Tibial artery (tissue), 4 donors: ENCODE measurements around the gene ARFGAP1.

Experiments
- DNase-seq, 2 donors: peaks; one replicate each; pipeline ENCODE4 v3.0.0-alpha.2; 2019
- H3K27ac ChIP-seq, 2 donors: fragments of 200-600 bp; sonication (generic) in 1 of 2; 1 replicate in 1 of 2; 2 replicates in 1 of 2; pipeline ENCODE4 v1.5.1; 2018 to 2019; ENCODE audit warnings: mild to moderate bottlenecking in 1 of 2
- H3K27me3 ChIP-seq, 2 donors: fragments of 200-600 bp; sonication (generic) in 1 of 2; one replicate each; pipeline versions ENCODE4 v1.5.1 to v1.6.0; 2016 to 2019
- H3K36me3 ChIP-seq, 3 donors: fragments of 200-600 bp; sonication (generic) in 2 of 3; one replicate each; pipeline ENCODE4 v1.5.1; 2016 to 2019; ENCODE audit warnings: mild to moderate bottlenecking in 2 of 3
- H3K4me1 ChIP-seq, 4 donors: fragments of 200-600 bp; sonication (generic) in 2 of 4; 1 replicate in 3 of 4; 2 replicates in 1 of 4; pipeline ENCODE4 v1.5.1; 2016 to 2019
- H3K4me3 ChIP-seq, 2 donors: fragments of 200-600 bp; sonication (generic) in 1 of 2; 1 replicate in 1 of 2; 2 replicates in 1 of 2; pipeline ENCODE4 v1.5.1; 2018 to 2019; ENCODE audit warnings: mild to moderate bottlenecking in 2 of 2
- H3K9me3 ChIP-seq, 3 donors: fragments of 200-600 bp; sonication (generic) in 1 of 3; one replicate each; pipeline ENCODE4 v1.5.1; 2016 to 2019
- CTCF ChIP-seq, 2 experiments: fragments of 200-600 bp in 1 of 2; fragments of 450-650 bp in 1 of 2; IDR thresholded peaks; one replicate each; pipeline ENCODE4 v1.5.1; 2017 to 2019; ENCODE audit warnings: antibody characterized with exemption in 2 of 2, mild to moderate bottlenecking in 1 of 2, moderate library complexity in 1 of 2
- intact Hi-C: fragments of 100-400 bp; cut with DNase I; formaldehyde crosslinking; loops from one replicate; pipeline ENCODE4 v1.15.0; 2023; ENCODE audit warnings: low total_unique reads

Gene ARFGAP1

DNA sequence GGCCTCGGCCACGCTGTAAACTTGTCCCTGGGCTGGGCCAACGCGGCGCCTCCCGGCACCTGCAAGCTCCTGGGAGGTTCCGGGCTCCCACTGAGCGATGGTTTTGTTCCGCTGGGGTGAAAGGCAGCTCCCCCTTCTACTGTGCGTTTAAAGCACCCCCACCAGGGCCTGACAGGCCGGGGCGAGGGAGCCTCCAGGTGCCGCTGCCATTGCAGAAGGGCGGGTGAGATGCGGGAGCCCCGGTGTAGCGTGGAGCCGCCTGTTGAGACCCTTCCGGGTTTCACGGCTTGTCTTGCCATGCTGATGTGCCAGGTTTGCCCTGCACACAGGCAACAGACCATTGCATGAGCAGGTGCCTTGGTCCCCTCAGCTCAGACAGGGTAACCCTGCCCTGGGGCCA lies 23.2 kb downstream of the ARFGAP1 start:
- peaks cover 0 to 5% (median 4%) of the 10 kb centered on the region in 3 donors for H3K9me3 ChIP-seq
- H3K27ac ChIP-seq, result no peak overlapping the region
- no peak for TF ChIP-seq CTCF (IDR thresholded peaks at IDR 0.05)
- H3K4me1 ChIP-seq, result peaks cover 0 to 5% (median 0%) of the 10 kb centered on the region in 4 donors
- DNase-seq, result no peak
- intact Hi-C loops, result no loop called here
- H3K36me3 ChIP-seq, result no peaks in the 10 kb centered on the region
- no peak overlapping the region for H3K4me3 ChIP-seq
- H3K27me3 ChIP-seq, result peaks cover 0 to 75% of the 10 kb centered on the region in 2 donors

GRCh38 chr20:63296531-63297299 lies 24.1 kb downstream of the ARFGAP1 start:
- DNase-seq, result no peak
- peaks cover 0 to 5% (median 0%) of the 10 kb centered on the region in 4 donors for H3K4me1 ChIP-seq
- H3K27ac ChIP-seq, result no peak overlapping the region
- H3K36me3 ChIP-seq, result no peaks in the 10 kb centered on the region
- peaks cover 0 to 7% (median 4%) of the 10 kb centered on the region in 3 donors for H3K9me3 ChIP-seq
- peaks cover 0 to 71% of the 10 kb centered on the region in 2 donors for H3K27me3 ChIP-seq
- TF ChIP-seq CTCF (IDR thresholded peaks at IDR 0.05), result no peak
- intact Hi-C loops, result no loop called here
- no peak overlapping the region for H3K4me3 ChIP-seq

GRCh38 chr20:63297371-63297781 lies 24.8 kb downstream of the ARFGAP1 start:
- DNase-seq, result no peak
- peaks cover 0 to 5% (median 0%) of the 10 kb centered on the region in 4 donors for H3K4me1 ChIP-seq
- no peak overlapping the region for H3K4me3 ChIP-seq
- no peak for TF ChIP-seq CTCF (IDR thresholded peaks at IDR 0.05)
- H3K27ac ChIP-seq, result no peak overlapping the region
- peaks cover 0 to 7% (median 4%) of the 10 kb centered on the region in 3 donors for H3K9me3 ChIP-seq
- intact Hi-C loops, result no loop called here
- H3K36me3 ChIP-seq, result no peaks in the 10 kb centered on the region
- peaks cover 0 to 64% of the 10 kb centered on the region in 2 donors for H3K27me3 ChIP-seq

DNA sequence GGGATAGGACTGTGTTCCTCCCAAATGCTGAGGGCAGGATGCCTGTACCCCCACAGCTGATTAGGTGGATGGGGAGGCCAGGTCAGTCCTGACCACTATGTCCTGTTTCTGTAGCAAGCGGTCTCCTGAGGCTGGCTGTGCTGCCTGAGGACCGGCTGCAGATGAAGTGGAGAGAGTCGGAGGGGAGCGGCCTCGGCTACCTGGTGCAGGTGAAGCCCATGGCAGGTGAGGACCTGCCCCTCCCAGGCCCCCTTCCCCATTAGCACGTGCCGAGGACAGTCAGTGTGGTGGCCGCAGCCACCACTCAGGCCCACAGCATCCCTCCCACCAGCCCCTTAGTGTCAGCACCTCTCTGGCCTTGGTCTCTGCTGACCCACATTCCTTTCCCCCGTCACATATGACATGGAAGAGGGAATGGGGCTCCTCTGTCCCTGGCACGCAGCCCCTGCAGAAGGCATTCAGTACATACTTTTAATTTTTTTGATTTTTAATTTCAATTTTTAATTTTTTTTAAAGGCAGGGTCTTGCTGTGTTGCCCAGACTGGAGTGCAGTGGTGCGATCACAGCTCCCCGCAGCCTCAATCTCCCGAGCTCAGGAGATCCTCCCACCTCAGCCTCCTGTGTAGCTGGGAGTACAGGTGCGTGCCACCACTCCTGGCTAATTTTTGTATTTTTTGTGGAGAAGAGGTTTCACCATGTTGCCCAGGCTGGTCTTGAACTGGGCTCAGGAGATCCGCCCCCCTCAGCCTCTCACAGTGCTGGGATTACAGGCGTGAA lies 25.4 kb downstream of the ARFGAP1 start:
- Histone ChIP-seq H3K4me3 (no peak overlapping the region), H3K27me3 (peaks cover 0 to 59% of the 10 kb centered on the region in 2 donors), H3K4me1 (peaks cover 0 to 5% (median 0%) of the 10 kb centered on the region in 4 donors), H3K27ac (no peak overlapping the region), H3K9me3 (peaks cover 0 to 7% (median 4%) of the 10 kb centered on the region in 3 donors), H3K36me3 (no peaks in the 10 kb centered on the region)
- intact Hi-C loops, result no loop called here
- no peak for TF ChIP-seq CTCF (IDR thresholded peaks at IDR 0.05)
- DNase-seq, result no peak

DNA sequence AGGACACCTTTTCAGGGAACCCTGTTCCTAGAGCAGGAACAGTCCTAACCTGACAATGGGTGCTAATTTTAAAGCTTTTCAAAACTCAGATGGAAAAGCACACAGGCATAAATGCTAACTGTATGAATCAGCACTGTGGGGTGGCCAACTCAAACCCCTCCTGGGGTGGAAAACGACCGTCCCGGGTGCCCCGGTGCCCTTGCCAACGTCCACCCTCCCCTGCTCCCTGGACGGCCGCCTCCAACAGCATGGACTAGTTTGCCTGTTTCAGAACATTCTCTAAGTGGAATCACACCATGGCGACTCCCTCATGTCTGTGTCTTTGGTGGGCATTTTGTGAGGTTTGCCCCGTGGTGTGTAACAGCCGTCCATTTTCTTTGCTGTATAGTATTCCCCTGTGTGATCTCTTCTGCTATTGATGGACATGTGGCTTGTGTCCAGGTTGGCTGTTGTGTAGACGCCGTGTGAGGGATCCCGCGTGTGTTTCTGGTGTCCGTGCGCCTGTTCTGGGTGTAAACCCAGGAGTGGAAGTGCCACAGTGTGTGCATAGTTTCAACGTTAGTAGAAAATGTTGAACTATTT lies 26.2 kb downstream of the ARFGAP1 start:
- intact Hi-C loops, result no loop called here
- H3K27ac ChIP-seq, result no peak overlapping the region
- no peaks in the 10 kb centered on the region for H3K36me3 ChIP-seq
- H3K4me3 ChIP-seq, result no peak overlapping the region
- H3K27me3 ChIP-seq, result peaks cover 0 to 57% of the 10 kb centered on the region in 2 donors
- peaks cover 0 to 5% (median 0%) of the 10 kb centered on the region in 4 donors for H3K4me1 ChIP-seq
- no peak for TF ChIP-seq CTCF (IDR thresholded peaks at IDR 0.05)
- H3K9me3 ChIP-seq, result peaks cover 0 to 7% (median 4%) of the 10 kb centered on the region in 3 donors
- DNase-seq, result no peak
